Stimulated activated effector memory CD8-positive, alpha-beta T cell treated with anti-CD3 and anti-CD28 coated beads, Interleukin-12 subunit alpha, Interleukin-12 subunit beta, amount 100 ng/mL, for 72 hours (primary cell): ENCODE results near the gene TBL1Y.

Source experiments
- ATAC-seq: fragments of 150-1000 bp; cut with Tn5 transposase; 2 replicates; pipeline ENCODE4 v1.10.0; 2021
- DNase-seq, 2 donors: peaks; one replicate each; pipeline ENCODE4 v3.0.0; 2021 to 2022; ENCODE audit warnings: low spot score in 2 of 2
- H3K27ac Mint-ChIP-seq: one replicate; pipeline ENCODE4 v1.8.0; 2022; ENCODE audit warnings: mild to moderate bottlenecking, mixed read lengths
- H3K36me3 Mint-ChIP-seq: one replicate; pipeline ENCODE4 v1.8.0; 2022; ENCODE audit warnings: mild to moderate bottlenecking, mixed read lengths
- H3K4me1 Mint-ChIP-seq: one replicate; pipeline ENCODE4 v1.8.0; 2022; ENCODE audit warnings: mixed read lengths
- H3K4me3 Mint-ChIP-seq: one replicate; pipeline ENCODE4 v1.8.0; 2022; ENCODE audit warnings: mild to moderate bottlenecking, mixed read lengths
- H3K9me3 Mint-ChIP-seq: one replicate; pipeline ENCODE4 v1.8.0; 2022; ENCODE audit warnings: mixed read lengths

Gene TBL1Y

DNA sequence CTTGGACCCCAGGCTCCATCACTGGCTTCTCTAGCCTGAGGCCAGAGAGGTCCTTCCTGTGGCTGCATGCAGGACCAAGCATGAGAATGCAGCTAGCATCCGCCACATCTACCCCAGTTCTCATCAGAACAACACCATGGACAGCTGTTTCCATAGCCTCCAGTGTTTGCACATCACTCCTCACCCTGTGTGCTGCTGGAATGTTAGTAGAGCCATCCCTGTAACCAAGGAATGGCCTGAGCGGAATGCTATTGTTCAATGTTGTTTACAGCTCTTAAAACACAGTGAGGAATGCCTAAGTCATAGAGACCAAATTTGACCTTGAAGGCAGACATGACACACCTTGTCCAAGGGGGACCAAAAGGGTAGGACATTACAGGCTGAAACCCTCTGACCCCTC is 183.9 kb downstream of the TBL1Y start:
- H3K4me1 Mint-ChIP-seq = peaks cover 6% of the 10 kb centered on the region
- H3K9me3 Mint-ChIP-seq = no peaks in the 10 kb centered on the region
- no peaks in the 10 kb centered on the region for H3K36me3 Mint-ChIP-seq
- ATAC-seq (no peak), DNase-seq (no peak)
- no peak overlapping the region for H3K4me3 Mint-ChIP-seq
- H3K27ac Mint-ChIP-seq = no peak overlapping the region

DNA sequence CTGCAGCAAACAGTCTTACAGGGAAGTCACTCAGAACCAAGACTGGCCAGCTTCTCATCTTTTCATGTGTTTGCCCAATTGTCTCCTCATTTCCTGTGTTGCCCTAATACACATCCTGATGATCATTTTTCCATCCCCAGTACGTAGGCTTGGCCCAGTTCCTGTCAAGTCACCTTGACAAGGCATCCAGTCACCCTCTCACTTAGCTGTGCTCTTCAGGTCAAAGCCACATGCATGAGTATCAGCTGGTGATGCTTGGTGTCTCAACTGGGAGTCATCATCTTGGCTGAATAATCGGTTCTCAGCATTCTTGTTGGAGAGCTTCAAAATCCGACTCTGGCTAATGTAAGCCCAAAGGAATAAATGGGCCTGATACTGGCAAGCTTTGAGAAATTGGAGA is 186.5 kb downstream of the TBL1Y start:
- no peaks in the 10 kb centered on the region for H3K36me3 Mint-ChIP-seq
- ATAC-seq = peak; percentile 70
- no peak for DNase-seq
- no peaks in the 10 kb centered on the region for H3K9me3 Mint-ChIP-seq
- peaks cover 16% of the 10 kb centered on the region for H3K4me1 Mint-ChIP-seq
- no peak overlapping the region for H3K4me3 Mint-ChIP-seq
- H3K27ac Mint-ChIP-seq = no peak overlapping the region

GRCh38 chrY:7099742-7100141 is 189.2 kb downstream of the TBL1Y start:
- Mint-ChIP-seq H3K27ac (no peak overlapping the region), H3K9me3 (no peaks in the 10 kb centered on the region), H3K4me3 (no peak overlapping the region), H3K36me3 (no peaks in the 10 kb centered on the region), H3K4me1 (peaks cover 30% of the 10 kb centered on the region)
- DNase-seq (no peak), ATAC-seq (peak; percentile 39)

DNA sequence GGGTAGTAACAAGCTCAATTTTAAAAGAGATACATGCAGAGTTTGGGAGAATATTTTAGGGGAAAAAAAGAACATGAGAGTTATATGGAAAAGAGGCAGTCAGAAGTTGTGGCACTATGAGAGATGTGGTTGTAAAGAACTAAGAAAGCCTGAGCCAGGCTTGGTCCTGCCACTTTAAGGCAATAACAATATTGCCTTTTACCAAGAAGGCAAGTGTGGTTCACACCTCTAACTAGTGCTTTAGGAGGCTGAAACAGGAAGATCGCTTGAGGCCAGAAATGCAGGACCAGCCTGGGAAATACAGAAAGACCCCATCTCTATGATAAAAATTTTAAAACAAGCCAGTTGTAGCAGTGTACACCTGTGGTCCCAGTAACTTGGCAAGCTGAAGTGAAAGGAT is 192.2 kb downstream of the TBL1Y start:
- DNase-seq (no peak), ATAC-seq (no peak)
- Mint-ChIP-seq H3K9me3 (no peaks in the 10 kb centered on the region), H3K36me3 (no peaks in the 10 kb centered on the region), H3K4me1 (peaks cover 43% of the 10 kb centered on the region), H3K27ac (peak overlapping the region; percentile 49), H3K4me3 (no peak overlapping the region)

GRCh38 chrY:7107179-7107578 is 196.7 kb downstream of the TBL1Y start:
- Mint-ChIP-seq H3K4me1 (peaks cover 38% of the 10 kb centered on the region), H3K4me3 (no peak overlapping the region), H3K9me3 (no peaks in the 10 kb centered on the region), H3K27ac (no peak overlapping the region), H3K36me3 (no peaks in the 10 kb centered on the region)
- DNase-seq (peak in 1 of 2 donors; percentile 41), ATAC-seq (no peak)

- Mint-ChIP-seq H3K4me3 (no peak overlapping the region), H3K9me3 (no peaks in the 10 kb centered on the region), H3K4me1 (peaks cover 26% of the 10 kb centered on the region), H3K27ac (no peak overlapping the region), H3K36me3 (no peaks in the 10 kb centered on the region)
- no peak for DNase-seq
- no peak for ATAC-seq
Observed at GRCh38 chrY:7110086-7110485, 199.6 kb downstream of the TBL1Y start.

DNA sequence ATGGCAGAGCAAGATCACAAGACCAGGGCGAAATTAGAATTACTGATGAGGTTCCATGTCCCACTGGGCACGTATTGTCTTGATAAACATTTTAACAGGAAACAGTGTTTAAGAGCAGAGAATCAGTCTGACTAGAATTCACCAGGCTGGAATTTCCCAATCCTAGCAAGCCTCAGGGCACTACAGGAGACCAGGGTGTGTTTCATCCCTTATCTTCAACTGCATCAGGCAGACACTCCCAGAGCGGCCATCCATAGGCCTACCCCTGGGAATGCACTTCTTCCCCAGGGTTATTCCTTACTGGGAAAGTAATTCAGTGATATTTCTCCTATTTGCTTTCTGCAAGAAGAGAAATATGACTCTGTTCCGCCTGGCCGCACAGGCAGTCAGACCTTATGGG is 205.4 kb downstream of the TBL1Y start:
- Mint-ChIP-seq H3K4me3 (no peak overlapping the region), H3K9me3 (no peaks in the 10 kb centered on the region), H3K27ac (no peak overlapping the region), H3K36me3 (no peaks in the 10 kb centered on the region), H3K4me1 (peaks cover 8% of the 10 kb centered on the region)
- no peak for ATAC-seq
- DNase-seq = no peak

DNA sequence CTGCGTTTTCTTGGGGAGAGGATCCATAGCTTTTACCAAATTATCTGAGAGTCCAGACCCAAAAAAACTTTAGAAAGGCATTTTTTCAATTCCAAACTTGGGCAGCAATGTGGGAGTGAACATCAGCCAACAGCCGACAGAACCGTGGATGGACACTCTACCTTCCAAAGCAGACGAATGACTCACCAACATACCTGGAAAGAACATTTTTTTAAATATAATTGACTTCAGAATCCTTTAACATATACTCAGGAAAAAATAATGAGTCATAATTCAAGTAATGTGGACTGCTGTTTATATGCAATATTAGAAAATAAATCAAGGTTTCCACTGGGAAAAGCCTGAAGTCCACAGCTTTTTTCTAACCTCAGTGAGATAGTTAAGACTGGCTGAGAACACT is 211.7 kb downstream of the TBL1Y start:
- Mint-ChIP-seq H3K4me1 (peaks cover 8% of the 10 kb centered on the region), H3K27ac (no peak overlapping the region), H3K36me3 (no peaks in the 10 kb centered on the region), H3K9me3 (no peaks in the 10 kb centered on the region), H3K4me3 (no peak overlapping the region)
- no peak for ATAC-seq
- no peak for DNase-seq

GRCh38 chrY:7125136-7126056 is 214.9 kb downstream of the TBL1Y start:
- no peaks in the 10 kb centered on the region for H3K4me1 Mint-ChIP-seq
- H3K9me3 Mint-ChIP-seq = no peaks in the 10 kb centered on the region
- no peak for DNase-seq
- no peak for ATAC-seq
- no peak overlapping the region for H3K4me3 Mint-ChIP-seq
- no peak overlapping the region for H3K27ac Mint-ChIP-seq
- H3K36me3 Mint-ChIP-seq = no peaks in the 10 kb centered on the region

- H3K36me3 Mint-ChIP-seq = no peaks in the 10 kb centered on the region
- no peak overlapping the region for H3K4me3 Mint-ChIP-seq
- ATAC-seq = peak; percentile 26
- H3K9me3 Mint-ChIP-seq = no peaks in the 10 kb centered on the region
- no peak for DNase-seq
- no peak overlapping the region for H3K27ac Mint-ChIP-seq
- no peaks in the 10 kb centered on the region for H3K4me1 Mint-ChIP-seq
Observed at GRCh38 chrY:7128211-7128610, 217.7 kb downstream of the TBL1Y start.
